HG02973 (cell line): ENCODE data around the gene ABHD5.
A peak's percentile ranks its signal among the peaks of the same experiment; 100 is the strongest.

Experiments
- ATAC-seq: cut with Tn5 transposase; IDR thresholded peaks from one replicate; pipeline ENCODE4 v1.9.1; 2021; ENCODE audit warnings: moderate library complexity; ENCODE audit not compliant: unreplicated experiment

Gene ABHD5

GRCh38 chr3:43684944-43685343 lies 5.8 kb upstream of the ABHD5 start:
- ATAC-seq: no peak

GRCh38 chr3:43685921-43686320 lies 4.8 kb upstream of the ABHD5 start:
- no peak for ATAC-seq

GRCh38 chr3:43686333-43686699 lies 4.4 kb upstream of the ABHD5 start:
- no peak for ATAC-seq

- no peak for ATAC-seq
Measured at GRCh38 chr3:43686700-43687498, 3.8 kb upstream of the ABHD5 start.

GRCh38 chr3:43687499-43687811 lies 3.3 kb upstream of the ABHD5 start:
- no peak for ATAC-seq

- ATAC-seq: no peak
Measured at GRCh38 chr3:43688245-43688650, 2.5 kb upstream of the ABHD5 start.

GRCh38 chr3:43689166-43689565 lies 1.6 kb upstream of the ABHD5 start:
- no peak for ATAC-seq

- ATAC-seq: no peak
Measured at GRCh38 chr3:43689766-43690399, 855 bp upstream of the ABHD5 start.

- peak; percentile 31 for ATAC-seq
Measured at GRCh38 chr3:43691120-43691995, 620 bp downstream of the ABHD5 start.

GRCh38 chr3:43692085-43692855 lies 1.5 kb downstream of the ABHD5 start:
- no peak for ATAC-seq

- ATAC-seq: no peak
Measured at GRCh38 chr3:43692971-43693370, 2.2 kb downstream of the ABHD5 start.

GRCh38 chr3:43693594-43693993 lies 2.9 kb downstream of the ABHD5 start:
- no peak for ATAC-seq

GRCh38 chr3:43695443-43695842 lies 4.7 kb downstream of the ABHD5 start:
- no peak for ATAC-seq

GRCh38 chr3:43695863-43696262 lies 5.1 kb downstream of the ABHD5 start:
- ATAC-seq: no peak

GRCh38 chr3:43696441-43696840 lies 5.7 kb downstream of the ABHD5 start:
- ATAC-seq: no peak

- no peak for ATAC-seq
Measured at GRCh38 chr3:43696881-43697280, 6.1 kb downstream of the ABHD5 start.

GRCh38 chr3:43699864-43700263 lies 9.1 kb downstream of the ABHD5 start:
- peak; percentile 61 for ATAC-seq

- ATAC-seq: no peak
Measured at GRCh38 chr3:43704697-43705096, 14.0 kb downstream of the ABHD5 start.

- ATAC-seq: no peak
Measured at GRCh38 chr3:43706342-43706741, 15.6 kb downstream of the ABHD5 start.

- no peak for ATAC-seq
Measured at GRCh38 chr3:43707266-43707665, 16.5 kb downstream of the ABHD5 start.

- ATAC-seq: no peak
Measured at GRCh38 chr3:43707998-43708397, 17.3 kb downstream of the ABHD5 start.
